ENCODE measurements around the gene ADAMTS17.

DNA sequence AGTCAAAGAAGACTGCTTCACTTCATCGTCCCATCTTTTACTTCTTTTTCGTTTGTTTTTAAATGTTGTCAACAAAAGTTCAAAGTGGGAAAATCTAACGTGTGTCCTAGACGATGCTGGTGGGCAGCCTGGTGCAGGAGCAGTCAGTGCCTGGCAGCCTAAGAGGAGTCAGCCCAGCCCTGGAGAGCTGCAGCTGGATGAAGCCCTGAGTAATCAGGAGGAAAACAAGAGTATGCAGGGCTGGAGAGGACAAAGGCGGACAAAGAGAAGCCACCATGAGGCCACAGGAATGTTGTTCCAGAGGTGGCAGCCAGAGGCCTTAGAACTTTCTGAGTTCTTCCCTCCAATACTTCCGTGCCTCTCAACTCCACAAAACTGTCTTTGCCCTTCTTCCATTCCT lies 5.7 kb downstream of the ADAMTS17 start:
- TF ChIP-seq EZH2 (IDR thresholded peaks at IDR 0.05; ENCODE audit: low read depth) = no peak
- TF ChIP-seq, protein P1, sequence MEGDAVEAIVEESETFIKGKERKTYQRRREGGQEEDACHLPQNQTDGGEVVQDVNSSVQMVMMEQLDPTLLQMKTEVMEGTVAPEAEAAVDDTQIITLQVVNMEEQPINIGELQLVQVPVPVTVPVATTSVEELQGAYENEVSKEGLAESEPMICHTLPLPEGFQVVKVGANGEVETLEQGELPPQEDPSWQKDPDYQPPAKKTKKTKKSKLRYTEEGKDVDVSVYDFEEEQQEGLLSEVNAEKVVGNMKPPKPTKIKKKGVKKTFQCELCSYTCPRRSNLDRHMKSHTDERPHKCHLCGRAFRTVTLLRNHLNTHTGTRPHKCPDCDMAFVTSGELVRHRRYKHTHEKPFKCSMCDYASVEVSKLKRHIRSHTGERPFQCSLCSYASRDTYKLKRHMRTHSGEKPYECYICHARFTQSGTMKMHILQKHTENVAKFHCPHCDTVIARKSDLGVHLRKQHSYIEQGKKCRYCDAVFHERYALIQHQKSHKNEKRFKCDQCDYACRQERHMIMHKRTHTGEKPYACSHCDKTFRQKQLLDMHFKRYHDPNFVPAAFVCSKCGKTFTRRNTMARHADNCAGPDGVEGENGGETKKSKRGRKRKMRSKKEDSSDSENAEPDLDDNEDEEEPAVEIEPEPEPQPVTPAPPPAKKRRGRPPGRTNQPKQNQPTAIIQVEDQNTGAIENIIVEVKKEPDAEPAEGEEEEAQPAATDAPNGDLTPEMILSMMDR (conservative IDR thresholded peaks at IDR 0.05) = no peak
